Subcutaneous abdominal adipose tissue (tissue), 5 donors: ENCODE data around the gene LRRC3.

Experiments used
- H3K27ac ChIP-seq: one replicate; pipeline ENCODE4 v1.7.0; 2013; ENCODE audit warnings: low read depth, mild to moderate bottlenecking, inconsistent platforms, low read length, moderate library complexity
- H3K27me3 ChIP-seq, 5 donors: one replicate each; pipeline ENCODE4 v1.7.0; 2013; ENCODE audit warnings: low read length in 5 of 5, inconsistent platforms in 1 of 5; ENCODE audit not compliant: control insufficient read depth in 5 of 5, insufficient read depth in 4 of 5
- H3K36me3 ChIP-seq, 5 donors: one replicate each; pipeline ENCODE4 v1.7.0; 2013; ENCODE audit warnings: low read length in 5 of 5; ENCODE audit not compliant: control insufficient read depth in 5 of 5, insufficient read depth in 5 of 5
- H3K4me1 ChIP-seq, 5 donors: one replicate each; pipeline ENCODE4 v1.7.0; 2013; ENCODE audit warnings: low read length in 5 of 5, mild to moderate bottlenecking in 3 of 5, moderate library complexity in 1 of 5; ENCODE audit not compliant: control insufficient read depth in 5 of 5, insufficient read depth in 5 of 5
- H3K4me3 ChIP-seq, 5 donors: one replicate each; pipeline ENCODE4 v1.7.0; 2013; ENCODE audit warnings: low read length in 5 of 5, low read depth in 1 of 5
- H3K9ac ChIP-seq, 5 donors: one replicate each; pipeline ENCODE4 v1.7.0; 2013; ENCODE audit warnings: low read length in 5 of 5, mild to moderate bottlenecking in 4 of 5, moderate library complexity in 3 of 5
- H3K9me3 ChIP-seq, 5 donors: one replicate each; pipeline ENCODE4 v1.7.0; 2013; ENCODE audit warnings: low read length in 5 of 5; ENCODE audit not compliant: control insufficient read depth in 5 of 5
- donor health status: healthy.
- donor health status: healthy.
- donor health status: healthy.
- donor health status: healthy.
- donor health status: healthy.

LRRC3 gene, protein sequence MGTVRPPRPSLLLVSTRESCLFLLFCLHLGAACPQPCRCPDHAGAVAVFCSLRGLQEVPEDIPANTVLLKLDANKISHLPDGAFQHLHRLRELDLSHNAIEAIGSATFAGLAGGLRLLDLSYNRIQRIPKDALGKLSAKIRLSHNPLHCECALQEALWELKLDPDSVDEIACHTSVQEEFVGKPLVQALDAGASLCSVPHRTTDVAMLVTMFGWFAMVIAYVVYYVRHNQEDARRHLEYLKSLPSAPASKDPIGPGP

DNA sequence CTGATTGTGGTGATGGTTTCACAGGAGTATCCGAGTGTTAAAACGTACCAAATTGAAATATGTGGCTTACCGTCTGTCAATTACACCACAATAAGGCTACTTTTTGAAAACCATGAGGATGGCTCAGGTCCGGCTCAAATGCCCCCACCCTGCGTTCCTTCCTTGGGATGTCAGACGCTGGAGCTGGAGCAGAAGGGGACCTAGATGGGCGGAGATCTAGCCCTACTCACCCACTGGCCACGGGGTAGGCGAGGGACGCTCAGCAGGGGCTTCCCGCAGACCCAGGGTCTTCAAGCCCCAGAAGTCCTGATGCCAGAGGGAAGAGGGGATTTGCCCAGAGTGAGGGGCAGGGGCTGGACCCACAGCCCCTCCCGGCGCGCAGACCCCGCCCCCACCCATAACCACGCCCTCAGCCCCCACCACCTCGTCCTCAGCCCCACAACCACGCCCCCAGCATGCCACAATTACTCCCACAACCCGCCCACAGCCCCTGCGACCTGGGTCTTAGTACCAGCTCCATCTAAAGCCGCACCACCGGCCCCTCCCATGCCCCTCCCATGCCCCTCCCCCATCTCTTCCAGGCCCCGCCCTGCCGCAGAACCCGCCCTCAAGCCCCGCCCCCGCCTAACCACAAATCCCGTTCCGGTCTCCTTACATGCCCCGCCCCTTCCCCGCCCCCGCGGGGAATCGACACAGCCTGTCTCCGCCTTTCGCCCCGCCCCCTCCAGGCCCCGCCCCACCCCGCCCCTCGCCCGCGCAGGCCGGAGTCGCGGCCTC is at the start of gene LRRC3:
TSS of gene LRRC3 (plus strand) at position 764 of the 777 bp plus-strand sequence. CDS start 1,135 bp downstream, outside the sequence.
- Histone ChIP-seq H3K4me1 (peaks cover 0 to 25% (median 10%) of the 10 kb centered on the region in 5 donors), H3K9ac (peak within 1 kb of the TSS in 4 of 5 donors; percentile 18 to 63 (median 58)), H3K36me3 (peaks cover 0 to 10% (median 8%) of the 10 kb centered on the region in 5 donors), H3K27me3 (peaks cover 0 to 8% (median 6%) of the 10 kb centered on the region in 5 donors), H3K9me3 (peaks cover 0 to 16% (median 8%) of the 10 kb centered on the region in 5 donors), H3K27ac (no peak within 1 kb of the TSS), H3K4me3 (peak within 1 kb of the TSS in 4 of 5 donors; percentile 68 to 75 (median 70))

DNA sequence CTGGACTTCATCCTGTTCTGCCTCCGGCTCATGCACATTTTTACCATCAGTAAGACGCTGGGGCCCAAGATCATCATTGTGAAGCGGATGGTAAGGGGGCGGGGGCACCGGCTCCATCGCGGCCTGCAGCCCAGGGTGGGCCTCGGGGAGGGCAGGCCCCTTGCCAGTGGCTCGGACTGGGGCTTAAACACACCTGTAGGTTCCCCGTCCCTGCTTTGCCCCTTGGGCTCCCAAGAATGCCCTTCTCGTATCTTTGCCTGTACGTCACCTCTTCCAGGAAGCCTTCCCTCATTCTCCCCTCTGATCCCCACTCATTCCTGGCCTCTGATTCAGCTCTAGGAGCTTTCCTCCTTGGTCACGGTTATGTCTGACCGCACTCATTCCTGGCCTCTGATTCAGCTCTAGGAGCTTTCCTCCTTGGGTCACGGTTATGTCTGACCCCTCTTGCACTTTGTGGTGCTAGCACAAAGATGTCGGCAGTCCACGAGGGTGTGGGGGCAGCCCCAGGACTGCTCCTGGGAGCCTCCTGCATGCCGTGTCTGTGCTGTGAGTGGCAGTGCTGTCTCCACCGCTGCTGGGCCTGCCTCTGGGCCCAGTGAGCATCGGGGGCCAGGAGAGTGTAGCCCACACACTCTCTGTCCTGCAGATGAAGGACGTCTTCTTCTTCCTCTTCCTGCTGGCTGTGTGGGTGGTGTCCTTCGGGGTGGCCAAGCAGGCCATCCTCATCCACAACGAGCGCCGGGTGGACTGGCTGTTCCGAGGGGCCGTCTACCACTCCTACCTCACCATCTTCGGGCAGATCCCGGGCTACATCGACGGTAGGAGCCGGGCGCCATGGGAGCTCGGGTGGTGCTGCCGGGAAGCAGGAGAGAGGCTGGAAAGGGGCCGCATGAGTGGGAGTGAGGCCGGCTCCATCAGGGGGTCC is 49.1 kb upstream of the LRRC3 start:
- Histone ChIP-seq H3K9me3 (no peaks in the 10 kb centered on the region), H3K9ac (no peak overlapping the region), H3K4me1 (no peaks in the 10 kb centered on the region), H3K4me3 (no peak overlapping the region), H3K27ac (no peak overlapping the region), H3K27me3 (no peaks in the 10 kb centered on the region), H3K36me3 (peaks cover 0 to 45% (median 16%) of the 10 kb centered on the region in 5 donors)

DNA sequence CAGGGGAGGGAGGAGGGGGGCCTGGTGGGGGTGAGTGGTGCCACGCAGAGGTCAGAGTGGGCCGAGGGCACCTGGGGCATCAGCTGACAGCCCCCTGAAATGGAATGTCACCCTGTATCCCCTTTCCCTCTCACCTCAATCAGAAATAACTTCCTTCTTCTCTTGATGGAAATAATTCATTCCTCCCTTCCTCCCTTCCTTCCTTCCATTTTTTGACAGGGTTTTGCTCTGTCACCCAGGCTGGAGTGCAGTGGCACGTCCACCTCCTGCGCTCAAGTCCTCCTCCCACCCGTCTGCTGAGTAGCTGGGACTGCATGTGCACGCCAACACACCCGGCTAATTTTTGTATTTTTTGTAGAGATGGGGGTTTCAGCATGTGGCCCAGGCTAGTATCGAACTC is 48.4 kb upstream of the LRRC3 start:
- H3K9me3 ChIP-seq = no peaks in the 10 kb centered on the region
- no peak overlapping the region for H3K9ac ChIP-seq
- H3K36me3 ChIP-seq = peaks cover 0 to 39% (median 16%) of the 10 kb centered on the region in 5 donors
- no peak overlapping the region for H3K4me3 ChIP-seq
- H3K27me3 ChIP-seq = no peaks in the 10 kb centered on the region
- no peak overlapping the region for H3K27ac ChIP-seq
- no peaks in the 10 kb centered on the region for H3K4me1 ChIP-seq

DNA sequence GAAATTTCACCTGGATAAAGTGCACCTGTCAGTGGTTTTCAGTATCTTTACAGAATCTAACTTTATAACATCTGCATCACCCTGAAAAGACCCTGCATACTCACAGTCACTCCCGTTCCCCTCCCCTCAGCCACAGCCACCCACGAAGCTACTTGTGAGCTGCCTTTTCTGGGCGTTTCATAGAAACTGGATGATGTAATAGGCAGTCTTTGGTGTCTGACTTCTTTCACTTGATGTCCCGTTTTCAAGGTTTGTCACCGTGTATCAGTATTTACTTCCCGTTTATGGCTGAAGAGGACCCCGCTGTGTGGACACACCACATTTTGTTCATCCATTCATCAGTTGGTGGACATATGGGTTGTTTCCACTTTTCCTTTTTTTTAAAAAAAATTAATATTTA is 47.8 kb upstream of the LRRC3 start:
- Histone ChIP-seq H3K27me3 (no peaks in the 10 kb centered on the region), H3K9me3 (no peaks in the 10 kb centered on the region), H3K4me3 (no peak overlapping the region), H3K9ac (no peak overlapping the region), H3K27ac (no peak overlapping the region), H3K4me1 (no peaks in the 10 kb centered on the region), H3K36me3 (peaks cover 0 to 33% (median 16%) of the 10 kb centered on the region in 5 donors)

DNA sequence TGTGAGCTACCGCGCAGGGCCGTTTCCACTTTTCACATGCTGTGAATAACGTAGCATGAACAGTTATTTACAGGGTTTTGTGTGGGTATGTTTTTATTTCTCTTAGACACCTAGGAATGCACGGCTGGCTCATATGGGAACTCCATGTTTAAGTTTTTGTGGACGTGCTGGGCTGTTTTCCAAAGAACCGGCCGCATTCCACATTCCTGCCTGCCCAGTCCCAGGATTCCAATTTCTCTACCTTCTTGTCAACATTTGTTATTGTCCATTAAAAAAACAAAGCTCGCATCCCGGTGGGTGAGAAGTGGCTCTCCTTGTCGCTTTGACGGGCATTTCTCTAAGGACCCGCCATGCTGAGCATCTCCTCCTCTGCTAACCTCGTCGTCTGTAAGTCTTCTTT is 47.1 kb upstream of the LRRC3 start:
- H3K36me3 ChIP-seq = peaks cover 0 to 31% (median 16%) of the 10 kb centered on the region in 5 donors
- no peaks in the 10 kb centered on the region for H3K9me3 ChIP-seq
- no peak overlapping the region for H3K4me3 ChIP-seq
- no peak overlapping the region for H3K9ac ChIP-seq
- H3K4me1 ChIP-seq = no peaks in the 10 kb centered on the region
- no peak overlapping the region for H3K27ac ChIP-seq
- H3K27me3 ChIP-seq = no peaks in the 10 kb centered on the region

DNA sequence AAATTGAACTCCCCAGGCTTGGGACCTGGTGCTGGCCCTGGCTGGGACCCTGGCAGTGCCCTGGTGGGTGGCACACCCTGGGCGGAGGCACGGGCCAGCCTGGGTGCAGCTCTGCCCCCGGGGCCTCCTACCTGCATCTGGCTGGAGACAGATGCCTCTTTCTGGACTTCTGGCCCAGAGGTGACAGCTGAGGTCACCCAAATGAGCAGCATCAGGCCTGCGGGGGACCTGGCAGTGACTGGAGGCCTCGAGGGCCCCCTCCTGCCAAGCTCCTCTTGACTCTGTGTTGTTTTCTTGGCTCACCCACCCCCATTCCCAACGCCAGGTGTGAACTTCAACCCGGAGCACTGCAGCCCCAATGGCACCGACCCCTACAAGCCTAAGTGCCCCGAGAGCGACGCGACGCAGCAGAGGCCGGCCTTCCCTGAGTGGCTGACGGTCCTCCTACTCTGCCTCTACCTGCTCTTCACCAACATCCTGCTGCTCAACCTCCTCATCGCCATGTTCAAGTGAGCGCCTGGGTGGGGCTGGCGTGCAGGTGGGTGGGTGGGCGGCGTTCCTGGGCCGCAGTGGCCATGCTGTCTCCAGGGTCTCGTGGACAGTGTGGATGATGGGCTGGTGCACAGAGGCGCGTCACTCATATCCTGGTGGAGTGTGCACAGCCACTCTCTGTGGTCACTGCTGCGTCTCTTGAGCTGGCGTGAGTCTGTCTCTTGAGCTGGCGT is 41.6 kb upstream of the LRRC3 start:
- Histone ChIP-seq H3K27ac (no peak overlapping the region), H3K36me3 (peaks cover 0 to 42% (median 14%) of the 10 kb centered on the region in 5 donors), H3K4me1 (no peaks in the 10 kb centered on the region)

DNA sequence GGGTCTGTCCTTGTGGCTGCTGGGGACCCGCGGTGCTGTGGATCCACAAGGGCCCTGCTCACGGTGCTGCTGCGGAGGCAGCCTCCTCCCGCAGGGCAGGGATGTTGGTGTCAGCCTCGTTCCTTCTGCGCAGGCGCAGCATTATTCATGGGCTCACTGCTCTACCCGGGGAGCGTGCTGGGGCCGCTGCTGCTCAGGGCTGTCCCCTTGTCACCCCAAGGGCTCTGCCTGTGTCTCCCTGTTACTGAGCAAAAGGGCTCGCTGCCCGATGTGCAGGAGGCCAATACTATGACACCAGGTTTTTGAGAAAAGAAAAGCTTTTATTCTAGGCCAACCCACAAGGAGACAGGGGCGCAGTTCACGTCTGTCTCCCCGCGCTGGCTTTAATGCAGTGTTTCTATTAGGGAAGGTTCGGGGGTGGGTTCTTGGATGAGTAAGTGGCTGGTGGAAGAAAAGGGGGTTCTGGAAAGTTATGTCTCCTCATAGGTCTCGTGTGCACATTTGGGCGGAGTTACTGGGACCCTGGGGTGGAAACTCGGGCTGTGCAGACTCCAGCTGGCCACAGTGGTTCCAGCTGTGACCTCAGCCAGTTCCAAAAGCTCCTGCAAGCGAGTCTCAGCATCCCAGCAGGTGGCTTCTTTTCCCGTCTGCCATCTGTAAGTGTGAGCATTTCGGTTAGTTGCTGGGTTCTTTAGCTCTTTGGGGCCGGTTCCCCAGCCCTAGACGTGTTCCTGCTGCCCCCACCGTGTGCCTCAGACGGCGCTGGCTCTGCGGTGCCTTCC is 40.8 kb upstream of the LRRC3 start:
- Histone ChIP-seq H3K27me3 (peaks cover 0 to 6% (median 0%) of the 10 kb centered on the region in 5 donors), H3K27ac (no peak overlapping the region), H3K4me3 (no peak overlapping the region), H3K9me3 (no peaks in the 10 kb centered on the region), H3K4me1 (no peaks in the 10 kb centered on the region), H3K36me3 (peaks cover 0 to 49% (median 20%) of the 10 kb centered on the region in 5 donors), H3K9ac (no peak overlapping the region)

More for the DNA sequence above, 41.6 kb upstream of the LRRC3 start:
- H3K27me3 ChIP-seq = peaks cover 0 to 6% (median 0%) of the 10 kb centered on the region in 5 donors
- no peak overlapping the region for H3K9ac ChIP-seq
- no peaks in the 10 kb centered on the region for H3K9me3 ChIP-seq
- H3K4me3 ChIP-seq = no peak overlapping the region

DNA sequence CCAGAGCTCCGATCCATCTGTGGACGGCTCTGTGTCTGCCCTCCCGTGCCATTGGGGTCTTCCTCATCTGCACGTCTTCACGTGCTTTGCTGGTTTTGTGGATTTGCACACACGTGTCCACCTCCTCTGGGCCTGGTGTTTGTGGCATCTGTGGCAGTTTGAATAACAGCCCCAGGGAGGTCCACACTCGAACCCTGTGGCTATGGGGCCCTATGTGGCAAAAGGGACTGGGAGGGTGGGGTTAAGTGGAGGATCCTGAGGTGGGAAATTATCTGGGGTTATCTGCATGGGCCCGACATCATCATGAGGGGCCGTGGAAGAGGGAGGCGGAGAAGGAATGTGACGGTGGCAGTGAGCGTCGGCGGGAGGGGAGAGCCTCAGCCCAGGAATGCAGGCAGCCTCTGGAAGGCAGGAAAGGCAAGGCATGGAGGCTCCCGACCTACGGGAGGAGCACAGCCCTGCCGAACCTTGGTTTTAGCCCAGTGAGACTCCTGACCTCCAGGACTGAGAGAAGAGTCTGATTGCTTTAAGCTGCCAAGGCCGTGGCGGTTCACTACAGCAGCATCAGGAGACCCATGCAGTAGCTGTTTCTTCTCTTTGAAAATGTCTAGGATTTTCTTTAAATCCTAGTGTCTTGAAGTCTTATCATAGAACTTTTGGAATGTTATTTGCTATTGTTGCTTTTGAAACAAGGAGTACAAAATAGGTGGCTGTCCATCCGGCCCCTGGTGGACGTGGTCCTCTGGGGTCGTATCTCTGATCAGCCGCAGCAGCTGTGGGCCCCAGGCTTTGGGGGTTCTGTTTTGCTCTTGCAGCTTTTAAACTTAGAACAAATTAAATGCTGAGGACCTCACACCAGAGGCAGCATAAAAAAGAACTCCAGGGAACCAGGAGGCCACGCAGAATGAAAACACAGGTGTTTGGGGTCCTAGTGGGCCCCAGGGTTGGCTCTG is 40.0 kb upstream of the LRRC3 start:
- no peaks in the 10 kb centered on the region for H3K4me1 ChIP-seq
- no peak overlapping the region for H3K4me3 ChIP-seq
- no peak overlapping the region for H3K9ac ChIP-seq
- no peak overlapping the region for H3K27ac ChIP-seq
- peaks cover 0 to 2% (median 0%) of the 10 kb centered on the region in 5 donors for H3K9me3 ChIP-seq
- peaks cover 0 to 49% (median 20%) of the 10 kb centered on the region in 5 donors for H3K36me3 ChIP-seq
- peaks cover 0 to 6% (median 0%) of the 10 kb centered on the region in 5 donors for H3K27me3 ChIP-seq
